22Rv1 (cell line): ENCODE data around the gene DSCAML1.

Experiments used
- ZFX ChIP-seq: fragments of 450-650 bp; IDR thresholded peaks from 2 replicates; pipeline ENCODE4 v1.6.1; 2017; ENCODE audit warnings: antibody characterized with exemption, borderline replicate concordance
- TF ChIP-seq, protein P1 (sequence below): fragments of 450-650 bp; IDR thresholded peaks from 2 replicates; pipeline ENCODE4 v1.5.1; 2017; ENCODE audit warnings: mild to moderate bottlenecking

DNA sequence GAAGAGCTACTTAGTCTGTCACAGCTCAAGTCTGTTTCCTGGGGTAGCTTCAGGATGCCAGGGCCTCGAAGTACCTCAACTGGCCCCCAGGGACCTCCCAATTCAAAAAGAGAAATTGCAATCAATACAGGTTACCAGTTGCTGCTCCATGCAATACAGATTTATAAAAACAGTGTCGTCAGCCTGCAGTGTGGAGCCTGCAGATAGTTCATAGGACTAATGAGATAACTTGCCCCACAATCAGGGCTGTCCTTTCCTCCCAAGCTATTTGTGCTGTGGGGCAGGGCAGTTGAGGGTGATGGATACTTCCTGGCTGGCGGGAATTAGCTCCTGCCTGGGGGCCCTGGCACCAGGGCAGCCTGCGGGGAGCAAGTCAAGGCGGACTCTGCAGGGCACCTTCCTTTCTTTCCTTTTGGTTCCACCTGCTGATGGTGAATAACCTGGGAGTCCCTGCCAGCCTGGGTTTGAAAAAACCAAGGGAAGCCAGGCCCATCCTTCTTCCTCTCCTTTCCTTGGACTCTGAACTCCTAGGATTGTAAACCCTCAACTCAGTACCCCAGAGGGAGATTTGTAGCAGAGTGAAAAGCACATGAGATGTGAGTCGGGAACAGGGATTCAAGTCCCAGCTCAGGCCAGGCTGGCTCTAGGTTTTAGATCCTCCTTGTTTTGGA lies 252.8 kb downstream of the DSCAML1 start:
- TF ChIP-seq, protein P1, sequence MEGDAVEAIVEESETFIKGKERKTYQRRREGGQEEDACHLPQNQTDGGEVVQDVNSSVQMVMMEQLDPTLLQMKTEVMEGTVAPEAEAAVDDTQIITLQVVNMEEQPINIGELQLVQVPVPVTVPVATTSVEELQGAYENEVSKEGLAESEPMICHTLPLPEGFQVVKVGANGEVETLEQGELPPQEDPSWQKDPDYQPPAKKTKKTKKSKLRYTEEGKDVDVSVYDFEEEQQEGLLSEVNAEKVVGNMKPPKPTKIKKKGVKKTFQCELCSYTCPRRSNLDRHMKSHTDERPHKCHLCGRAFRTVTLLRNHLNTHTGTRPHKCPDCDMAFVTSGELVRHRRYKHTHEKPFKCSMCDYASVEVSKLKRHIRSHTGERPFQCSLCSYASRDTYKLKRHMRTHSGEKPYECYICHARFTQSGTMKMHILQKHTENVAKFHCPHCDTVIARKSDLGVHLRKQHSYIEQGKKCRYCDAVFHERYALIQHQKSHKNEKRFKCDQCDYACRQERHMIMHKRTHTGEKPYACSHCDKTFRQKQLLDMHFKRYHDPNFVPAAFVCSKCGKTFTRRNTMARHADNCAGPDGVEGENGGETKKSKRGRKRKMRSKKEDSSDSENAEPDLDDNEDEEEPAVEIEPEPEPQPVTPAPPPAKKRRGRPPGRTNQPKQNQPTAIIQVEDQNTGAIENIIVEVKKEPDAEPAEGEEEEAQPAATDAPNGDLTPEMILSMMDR, result no peak
- no peak for TF ChIP-seq ZFX
